HepG2 (cell line): ENCODE data around the gene BIRC2. TPM values are rescaled to one million over a fixed set of nuclear protein-coding genes. Genes with fewer than 3 reads are reported as not detected.

Experiments
- ARID5B ChIP-seq: IDR thresholded peaks from 2 replicates; pipeline ENCODE4 v1.4.0; 2020; ENCODE audit warnings: mild to moderate bottlenecking, missing genetic modification reagents
- E2F2 ChIP-seq: sonication (generic); formaldehyde crosslinking; IDR thresholded peaks from 2 replicates; pipeline ENCODE4 v1.4.0; 2020; ENCODE audit warnings: missing genetic modification reagents, borderline replicate concordance
- GPBP1L1 ChIP-seq: sonication (generic); formaldehyde crosslinking; IDR thresholded peaks from 2 replicates; pipeline ENCODE4 v1.5.0; 2020; ENCODE audit warnings: mild to moderate bottlenecking, missing genetic modification reagents
- GTF2F1 ChIP-seq: fragments of 150-350 bp; IDR thresholded peaks from 2 replicates; pipeline ENCODE4 v1.6.1; 2014; ENCODE audit warnings: low read length
- KLF15 ChIP-seq: sonication (generic); formaldehyde crosslinking; IDR thresholded peaks from 2 replicates; pipeline ENCODE4 v1.8.1; 2023; ENCODE audit warnings: borderline replicate concordance, mild to moderate bottlenecking, inconsistent platforms, missing genetic modification reagents, mixed read lengths
- MEIS1 ChIP-seq: sonication (generic); formaldehyde crosslinking; IDR thresholded peaks from 2 replicates; pipeline ENCODE4 v1.9.0; 2021; ENCODE audit warnings: mild to moderate bottlenecking, missing genetic modification reagents, moderate library complexity, borderline replicate concordance
- NCOA5 ChIP-seq: sonication (generic); formaldehyde crosslinking; IDR thresholded peaks from 2 replicates; pipeline ENCODE4 v1.4.0; 2020; ENCODE audit warnings: missing genetic modification reagents
- PHF8 ChIP-seq: sonication (generic); formaldehyde crosslinking; IDR thresholded peaks from 2 replicates; pipeline ENCODE4 v1.5.0; 2020; ENCODE audit warnings: missing genetic modification reagents
- PITX1 ChIP-seq: sonication (generic); formaldehyde crosslinking; IDR thresholded peaks from 2 replicates; pipeline ENCODE4 v1.5.1; 2020; ENCODE audit warnings: mild to moderate bottlenecking, missing genetic modification reagents
- RXRA ChIP-seq: sonication (generic); formaldehyde crosslinking; IDR thresholded peaks from 2 replicates; pipeline ENCODE4 v1.5.1; 2020; ENCODE audit warnings: missing genetic modification reagents
- SIN3B ChIP-seq: fragments of 150-350 bp; IDR thresholded peaks from 2 replicates; pipeline ENCODE4 v1.6.1; 2014; ENCODE audit warnings: low read length
- STAG1 ChIP-seq: sonication (generic); formaldehyde crosslinking; IDR thresholded peaks from 2 replicates; pipeline ENCODE4 v1.4.0; 2020; ENCODE audit warnings: missing genetic modification reagents
- ZBTB33 ChIP-seq: sonication (generic); formaldehyde crosslinking; IDR thresholded peaks from 2 replicates; pipeline ENCODE4 v1.4.0; 2020; ENCODE audit warnings: missing genetic modification reagents
- ZBTB38 ChIP-seq: sonication (generic); formaldehyde crosslinking; IDR thresholded peaks from 2 replicates; pipeline ENCODE4 v1.5.1; 2020; ENCODE audit warnings: mild to moderate bottlenecking, missing genetic modification reagents
- ZBTB7B ChIP-seq: sonication (generic); formaldehyde crosslinking; IDR thresholded peaks from 2 replicates; pipeline ENCODE4 v1.4.0; 2020; ENCODE audit warnings: missing genetic modification reagents
- ZNF432 ChIP-seq: sonication (generic); formaldehyde crosslinking; IDR thresholded peaks from 2 replicates; pipeline ENCODE4 v1.5.0; 2020; ENCODE audit warnings: missing genetic modification reagents, mild to moderate bottlenecking, borderline replicate concordance
- ZNF513 ChIP-seq: sonication (generic); formaldehyde crosslinking; conservative IDR thresholded peaks from 2 replicates; pipeline ENCODE4 v1.5.0; 2020; ENCODE audit warnings: missing genetic modification reagents
- ZNF784 ChIP-seq: sonication (generic); formaldehyde crosslinking; IDR thresholded peaks from 2 replicates; pipeline ENCODE4 v1.5.1; 2020; ENCODE audit warnings: missing genetic modification reagents, mild to moderate bottlenecking, borderline replicate concordance
- ZNF816 ChIP-seq: sonication (generic); formaldehyde crosslinking; IDR thresholded peaks from 2 replicates; pipeline ENCODE4 v1.8.0; 2022; ENCODE audit warnings: missing genetic modification reagents, mild to moderate bottlenecking, borderline replicate concordance
- polyA plus RNA-seq, 8 experiments: library from polyadenylated mRNA; depleted of rRNA in 3 of 8; stranded (reverse) in 7 of 8; unstranded in 1 of 8; fragments of >200 nt; fragmentation: Illumina TruSeq in 4 of 8; extraction: Trizol in 4 of 8; gene quantifications; 2 replicates each; pipeline versions ENCODE4 v1.2.1 to v1.2.3, GENCODE V29; 2011 to 2016; ENCODE audit warnings: low read depth in 4 of 8, missing spikeins in 1 of 8, mixed read lengths in 1 of 8; ENCODE audit not compliant: insufficient read depth in 1 of 8
- total RNA-seq, 5 experiments: library from RNA; depleted of rRNA; stranded (reverse); fragments of >200 nt; fragmentation: Illumina TruSeq; extraction: Trizol; gene quantifications; 2 replicates each; pipeline ENCODE4 v1.2.3, GENCODE V29; 2016; ENCODE audit warnings: low read depth in 1 of 5

Gene BIRC2
- total and polyA plus RNA-seq, 2 of the 13 experiments (the other 11 are each of a cell fraction or from before 2014, with no cell fraction given): 61.7 to 62.2 TPM

GRCh38 chr11:102317099-102317767 is 29.8 kb upstream of the BIRC2 start, which contains the start of gene BIRC3 (continued):
- no peak for TF ChIP-seq ZNF513
- TF ChIP-seq ZNF784 (CRISPR knock-in tag): no peak
- TF ChIP-seq STAG1 (CRISPR knock-in tag): no peak
- TF ChIP-seq ZNF432 (CRISPR knock-in tag): no peak
- no peak for TF ChIP-seq ARID5B (CRISPR knock-in tag)
- TF ChIP-seq KLF15 (CRISPR knock-in tag): no peak
- TF ChIP-seq E2F2 (CRISPR knock-in tag): no peak
- no peak for TF ChIP-seq ZBTB7B (CRISPR knock-in tag)
- TF ChIP-seq GTF2F1: no peak
- no peak for TF ChIP-seq RXRA (CRISPR knock-in tag)
- no peak for TF ChIP-seq ZBTB33
- TF ChIP-seq GPBP1L1: no peak
- TF ChIP-seq SIN3B: no peak
- TF ChIP-seq ZNF816 (CRISPR knock-in tag): peak; percentile 53; the same call in 1 of the 2 replicates
- TF ChIP-seq ZBTB38 (CRISPR knock-in tag): peak; percentile 75; the same call in 1 of the 2 replicates
- peak; percentile 47 for TF ChIP-seq PHF8 (CRISPR knock-in tag)
- no peak for TF ChIP-seq NCOA5 (CRISPR knock-in tag)
- TF ChIP-seq MEIS1: no peak
- peak; percentile 72; the same call in 1 of the 2 replicates for TF ChIP-seq PITX1
